ENCODE data around the gene SORL1.
"Not testable (repeated sequence)": the region's sequence is repeated elsewhere in the genome, so short reads cannot be mapped to it uniquely, and the experiment has no call there.

Gene SORL1

GRCh38 chr11:121479698-121480238 lies 27.7 kb downstream of the SORL1 start:
- DNase-seq, result no peak

GRCh38 chr11:121481484-121482230 lies 29.5 kb downstream of the SORL1 start:
- DNase-seq, result not testable (repeated sequence)

- no peak for DNase-seq
These were observed 30.4 kb downstream of the SORL1 start for GRCh38 chr11:121482231-121483129.

GRCh38 chr11:121483805-121484480 lies 31.8 kb downstream of the SORL1 start:
- DNase-seq, result no peak

GRCh38 chr11:121485216-121485615 lies 33.1 kb downstream of the SORL1 start:
- no peak for DNase-seq

GRCh38 chr11:121486054-121486453 lies 33.9 kb downstream of the SORL1 start:
- no peak for DNase-seq

GRCh38 chr11:121487191-121487590 lies 35.1 kb downstream of the SORL1 start:
- no peak for DNase-seq

GRCh38 chr11:121488170-121488569 lies 36.1 kb downstream of the SORL1 start:
- no peak for DNase-seq

GRCh38 chr11:121488641-121489040 lies 36.5 kb downstream of the SORL1 start:
- DNase-seq, result no peak

GRCh38 chr11:121489823-121490222 lies 37.7 kb downstream of the SORL1 start:
- no peak for DNase-seq

- no peak for DNase-seq
These were observed 42.4 kb downstream of the SORL1 start for GRCh38 chr11:121494355-121495099.

GRCh38 chr11:121497176-121497998 lies 45.3 kb downstream of the SORL1 start:
- no peak for DNase-seq

GRCh38 chr11:121499405-121499804 lies 47.3 kb downstream of the SORL1 start:
- DNase-seq, result no peak

- DNase-seq, result no peak
These were observed 48.2 kb downstream of the SORL1 start for GRCh38 chr11:121500275-121500674.

- no peak for DNase-seq
These were observed 48.6 kb downstream of the SORL1 start for GRCh38 chr11:121500717-121501116.

- no peak for DNase-seq
These were observed 50.9 kb downstream of the SORL1 start for GRCh38 chr11:121503051-121503450.

- DNase-seq, result not testable (repeated sequence)
These were observed 54.1 kb downstream of the SORL1 start for GRCh38 chr11:121506237-121506636.

GRCh38 chr11:121508449-121508848 lies 56.3 kb downstream of the SORL1 start:
- no peak for DNase-seq

GRCh38 chr11:121510438-121510837 lies 58.3 kb downstream of the SORL1 start:
- no peak for DNase-seq

GRCh38 chr11:121512468-121513465 lies 60.7 kb downstream of the SORL1 start:
- DNase-seq, result no peak
